Neutrophil (primary cell): ENCODE results near the gene SLC5A3.

Experiments used
- H3K27ac ChIP-seq: fragments of 200-600 bp; sonication (generic); 2 replicates; pipeline ENCODE4 v1.5.1; 2016; ENCODE audit warnings: mild to moderate bottlenecking, moderate library complexity
- H3K27me3 ChIP-seq: fragments of 200-600 bp; sonication (generic); 2 replicates; pipeline ENCODE4 v1.6.0; 2016; ENCODE audit warnings: mild to moderate bottlenecking
- H3K36me3 ChIP-seq: fragments of 200-600 bp; sonication (generic); 2 replicates; pipeline ENCODE4 v1.5.1; 2017
- H3K4me1 ChIP-seq, 2 experiments: fragments of 200-600 bp in 1 of 2; sonication (generic) in 1 of 2; 1 replicate in 1 of 2; 2 replicates in 1 of 2; pipeline versions ENCODE4 v1.5.1 to v1.6.1; 2013 to 2016; ENCODE audit warnings: low read depth in 1 of 2, low read length in 1 of 2, mild to moderate bottlenecking in 1 of 2, moderate library complexity in 1 of 2; ENCODE audit not compliant: control insufficient read depth in 1 of 2, insufficient read depth in 1 of 2
- H3K4me3 ChIP-seq, 2 experiments: fragments of 200-600 bp in 1 of 2; sonication (generic) in 1 of 2; 1 replicate in 1 of 2; 2 replicates in 1 of 2; pipeline ENCODE4 v1.5.1; 2013 to 2016; ENCODE audit warnings: low read depth in 1 of 2, low read length in 1 of 2, mild to moderate bottlenecking in 1 of 2, moderate library complexity in 1 of 2
- H3K9me3 ChIP-seq: fragments of 200-600 bp; sonication (generic); 2 replicates; pipeline ENCODE4 v1.5.1; 2016
- TF ChIP-seq, protein P1 (sequence below): fragments of 200-600 bp; sonication (generic); IDR thresholded peaks from 2 replicates; pipeline ENCODE4 v1.5.1; 2016; ENCODE audit warnings: antibody characterized with exemption

The SLC5A3 gene

DNA sequence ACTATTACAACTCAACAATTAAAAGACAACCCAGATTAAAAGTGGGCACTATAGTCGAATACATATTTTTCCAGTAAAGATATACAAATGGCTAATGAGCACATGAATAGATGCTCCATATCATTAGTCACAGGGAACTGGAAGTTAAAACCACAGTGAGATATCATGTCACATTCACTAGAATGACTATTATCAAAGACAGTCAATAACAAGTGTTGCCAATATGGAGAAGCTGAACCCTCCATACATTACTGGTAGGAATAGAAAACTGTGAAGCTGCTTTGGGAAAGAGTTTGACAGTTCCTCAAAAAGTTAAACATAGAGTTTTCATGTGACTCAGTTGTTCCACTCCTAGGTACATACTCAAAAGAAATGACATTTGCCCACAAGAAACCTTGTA is 30.6 kb upstream of the SLC5A3 start:
- TF ChIP-seq, protein P1, sequence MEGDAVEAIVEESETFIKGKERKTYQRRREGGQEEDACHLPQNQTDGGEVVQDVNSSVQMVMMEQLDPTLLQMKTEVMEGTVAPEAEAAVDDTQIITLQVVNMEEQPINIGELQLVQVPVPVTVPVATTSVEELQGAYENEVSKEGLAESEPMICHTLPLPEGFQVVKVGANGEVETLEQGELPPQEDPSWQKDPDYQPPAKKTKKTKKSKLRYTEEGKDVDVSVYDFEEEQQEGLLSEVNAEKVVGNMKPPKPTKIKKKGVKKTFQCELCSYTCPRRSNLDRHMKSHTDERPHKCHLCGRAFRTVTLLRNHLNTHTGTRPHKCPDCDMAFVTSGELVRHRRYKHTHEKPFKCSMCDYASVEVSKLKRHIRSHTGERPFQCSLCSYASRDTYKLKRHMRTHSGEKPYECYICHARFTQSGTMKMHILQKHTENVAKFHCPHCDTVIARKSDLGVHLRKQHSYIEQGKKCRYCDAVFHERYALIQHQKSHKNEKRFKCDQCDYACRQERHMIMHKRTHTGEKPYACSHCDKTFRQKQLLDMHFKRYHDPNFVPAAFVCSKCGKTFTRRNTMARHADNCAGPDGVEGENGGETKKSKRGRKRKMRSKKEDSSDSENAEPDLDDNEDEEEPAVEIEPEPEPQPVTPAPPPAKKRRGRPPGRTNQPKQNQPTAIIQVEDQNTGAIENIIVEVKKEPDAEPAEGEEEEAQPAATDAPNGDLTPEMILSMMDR, result no peak
- peaks cover 4% of the 10 kb centered on the region for H3K27me3 ChIP-seq
- no peak overlapping the region for H3K4me3 ChIP-seq
- no peaks in the 10 kb centered on the region for H3K36me3 ChIP-seq
- H3K9me3 ChIP-seq, result no peaks in the 10 kb centered on the region
- no peaks in the 10 kb centered on the region for H3K4me1 ChIP-seq
- H3K27ac ChIP-seq, result no peak overlapping the region

DNA sequence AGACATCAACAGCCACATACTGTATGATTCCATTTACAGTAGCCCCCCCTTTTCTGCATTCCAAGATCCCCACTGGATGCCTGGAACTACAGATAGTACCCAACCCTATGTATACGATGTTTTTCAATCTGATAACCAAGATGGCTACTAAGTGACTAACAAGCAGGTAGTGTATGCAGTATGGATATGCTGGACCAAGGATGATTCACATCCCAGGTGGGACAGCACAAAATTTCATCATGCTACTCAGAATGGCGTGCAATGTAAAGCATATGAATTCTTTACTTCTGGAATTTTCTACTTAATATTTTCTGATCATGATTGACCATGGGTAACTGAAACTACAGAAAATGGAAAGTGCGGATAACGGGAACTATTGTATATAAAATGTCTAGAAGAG is 30.0 kb upstream of the SLC5A3 start:
- TF ChIP-seq, protein P1, result no peak

DNA sequence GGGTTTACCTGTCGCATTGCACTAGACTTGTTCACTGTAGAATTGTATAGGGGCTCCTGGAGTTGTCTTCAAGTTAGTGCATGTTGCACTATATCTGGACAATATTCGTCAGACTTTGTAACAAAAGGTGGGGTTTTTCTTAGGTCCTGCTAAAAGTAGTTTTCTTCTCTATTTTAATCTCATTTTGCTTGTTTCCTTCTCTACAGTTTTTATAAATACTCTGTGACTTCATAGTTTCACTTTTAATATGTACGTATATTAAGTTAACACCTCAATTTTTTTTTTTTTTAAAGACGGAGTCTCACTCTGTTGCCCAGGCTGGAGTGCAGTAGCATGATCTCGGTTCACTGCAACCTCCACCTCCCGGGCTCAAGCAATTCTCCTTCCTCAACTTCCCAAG is 26.5 kb upstream of the SLC5A3 start:
- no peaks in the 10 kb centered on the region for H3K9me3 ChIP-seq
- peaks cover 4% of the 10 kb centered on the region for H3K27me3 ChIP-seq
- no peaks in the 10 kb centered on the region for H3K36me3 ChIP-seq
- TF ChIP-seq, protein P1, result no peak
- no peak overlapping the region for H3K27ac ChIP-seq
- H3K4me3 ChIP-seq, result no peak overlapping the region
- no peaks in the 10 kb centered on the region for H3K4me1 ChIP-seq

More for the DNA sequence above, 30.0 kb upstream of the SLC5A3 start:
- Histone ChIP-seq H3K9me3 (no peaks in the 10 kb centered on the region), H3K27me3 (peaks cover 4% of the 10 kb centered on the region), H3K27ac (no peak overlapping the region), H3K4me1 (no peaks in the 10 kb centered on the region), H3K4me3 (no peak overlapping the region), H3K36me3 (no peaks in the 10 kb centered on the region)

DNA sequence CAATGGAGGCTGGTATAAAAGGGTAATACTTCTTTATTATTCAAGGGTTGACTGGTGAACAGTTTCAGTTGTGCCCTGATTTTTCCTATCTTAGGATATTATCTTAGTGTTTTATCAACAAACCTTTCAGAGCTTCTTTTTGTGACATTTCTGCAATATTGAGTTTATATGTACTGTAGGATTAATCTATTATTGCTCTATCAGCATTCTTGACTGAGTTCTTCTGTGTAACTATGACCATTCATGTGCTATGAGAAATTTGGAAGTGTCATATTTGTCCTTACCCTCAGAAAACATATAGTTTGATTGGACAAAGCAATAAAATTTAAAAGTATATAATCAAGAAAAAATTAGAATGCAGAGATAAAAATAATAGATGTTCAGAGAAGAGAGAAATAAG is 25.5 kb upstream of the SLC5A3 start:
- H3K36me3 ChIP-seq, result no peaks in the 10 kb centered on the region
- no peak overlapping the region for H3K4me3 ChIP-seq
- no peaks in the 10 kb centered on the region for H3K4me1 ChIP-seq
- TF ChIP-seq, protein P1, result no peak
- H3K27ac ChIP-seq, result no peak overlapping the region
- H3K9me3 ChIP-seq, result no peaks in the 10 kb centered on the region
- H3K27me3 ChIP-seq, result no peaks in the 10 kb centered on the region

DNA sequence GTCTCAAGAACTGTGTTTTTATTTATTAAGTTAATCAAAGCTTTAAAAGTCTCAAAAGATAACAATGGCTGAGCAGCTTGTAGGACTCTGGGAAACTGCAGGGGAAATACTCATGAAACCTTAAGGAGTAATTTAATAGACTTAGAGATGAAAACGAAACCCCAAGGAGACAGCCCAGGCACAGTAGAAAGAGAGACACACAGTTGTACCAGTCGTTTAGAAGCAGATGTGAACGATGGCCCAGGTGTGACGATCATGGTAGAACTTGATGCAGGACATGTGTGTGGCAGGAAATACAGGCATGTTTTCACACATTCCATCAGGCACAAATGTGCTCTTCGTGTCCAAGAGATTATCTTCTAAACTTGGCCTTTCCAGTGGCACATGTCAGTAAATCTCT is 21.2 kb upstream of the SLC5A3 start:
- Histone ChIP-seq H3K27ac (no peak overlapping the region), H3K4me3 (no peak overlapping the region), H3K27me3 (no peaks in the 10 kb centered on the region), H3K9me3 (no peaks in the 10 kb centered on the region), H3K36me3 (no peaks in the 10 kb centered on the region), H3K4me1 (no peaks in the 10 kb centered on the region)
- TF ChIP-seq, protein P1, result no peak

DNA sequence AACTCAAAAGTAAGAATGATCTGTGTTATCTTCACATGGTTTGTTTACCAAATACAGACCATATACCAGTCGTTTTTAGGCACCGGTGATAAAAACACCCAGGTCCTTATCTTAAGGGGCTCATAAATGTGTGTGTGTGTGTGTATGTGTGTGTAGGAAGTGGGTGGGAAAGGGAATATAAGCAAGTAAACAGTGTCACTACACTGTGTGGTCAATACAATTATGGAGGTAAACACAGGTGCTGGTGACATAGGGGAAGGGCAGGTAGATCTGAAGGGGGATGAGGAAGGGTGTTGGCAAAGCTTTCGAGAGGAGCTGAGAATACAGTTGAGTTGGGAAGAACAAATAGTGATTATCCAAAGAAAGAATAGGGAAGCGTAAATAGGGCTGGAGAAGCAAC is 19.1 kb upstream of the SLC5A3 start:
- Histone ChIP-seq H3K4me3 (no peak overlapping the region), H3K27me3 (no peaks in the 10 kb centered on the region), H3K4me1 (no peaks in the 10 kb centered on the region), H3K9me3 (no peaks in the 10 kb centered on the region), H3K36me3 (no peaks in the 10 kb centered on the region), H3K27ac (no peak overlapping the region)
- TF ChIP-seq, protein P1, result no peak
